HG02840 (cell line): ENCODE data around the gene CDK11B.
"Not testable (repeated sequence)": the region's sequence is repeated elsewhere in the genome, so short reads cannot be mapped to it uniquely, and the experiment has no call there.

Experiments used
- ATAC-seq: cut with Tn5 transposase; IDR thresholded peaks from one replicate; pipeline ENCODE4 v1.9.1; 2021; ENCODE audit warnings: mild to moderate bottlenecking, moderate library complexity, moderate number of reproducible peaks; ENCODE audit not compliant: unreplicated experiment, low FRiP score

Gene CDK11B

DNA sequence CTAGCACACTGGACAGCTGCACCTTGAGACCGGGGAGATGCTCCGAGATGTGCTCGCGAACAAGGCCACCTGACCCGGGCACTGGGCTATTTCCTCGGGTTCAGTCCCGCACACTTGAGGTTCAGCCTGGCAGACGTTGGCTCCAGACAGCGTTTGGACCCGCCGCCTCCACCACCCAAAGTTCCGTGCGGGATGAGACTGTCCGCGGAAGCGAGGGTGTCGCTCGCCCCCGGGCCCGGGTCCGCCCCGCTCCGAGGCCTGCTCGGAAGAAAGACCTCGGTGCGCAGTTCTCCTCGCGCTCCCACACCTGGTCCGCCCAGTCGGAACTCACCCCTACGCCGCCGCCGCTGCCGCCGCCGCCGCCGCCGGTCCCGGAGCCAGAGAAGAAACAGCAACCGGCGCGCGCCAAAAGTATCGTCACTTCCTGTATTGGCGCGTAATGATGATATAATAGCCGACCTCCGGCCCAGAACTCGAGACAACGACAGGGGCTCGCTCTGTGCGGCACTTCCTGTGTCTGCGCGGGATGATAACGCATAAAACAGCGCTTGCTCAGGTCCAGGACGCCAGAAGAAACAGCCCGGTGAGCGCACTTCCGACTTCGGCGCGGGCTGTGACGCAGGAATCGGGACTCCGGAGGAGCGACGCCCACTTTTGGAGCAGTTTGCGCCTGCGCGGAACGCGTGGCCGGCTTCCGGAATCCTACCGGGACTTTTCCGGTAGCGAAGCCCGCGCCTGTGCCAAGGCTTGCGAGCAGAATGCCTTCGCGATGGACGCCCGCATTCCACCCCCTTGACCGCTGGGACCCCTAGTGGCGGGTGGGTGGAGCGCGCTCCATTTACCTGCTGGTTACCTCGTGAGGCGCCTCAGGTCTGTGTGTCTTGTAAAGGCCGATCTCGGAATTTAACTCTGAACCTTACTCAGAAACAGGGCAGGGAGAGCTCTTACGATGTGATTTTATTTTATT lies at the start of gene CDK11B:
Gene CDK11B (minus strand): TSS at position 422 of the 967 bp plus-strand sequence. CDS start 1,519 bp downstream, outside the sequence.
- ATAC-seq = peak; percentile 84

DNA sequence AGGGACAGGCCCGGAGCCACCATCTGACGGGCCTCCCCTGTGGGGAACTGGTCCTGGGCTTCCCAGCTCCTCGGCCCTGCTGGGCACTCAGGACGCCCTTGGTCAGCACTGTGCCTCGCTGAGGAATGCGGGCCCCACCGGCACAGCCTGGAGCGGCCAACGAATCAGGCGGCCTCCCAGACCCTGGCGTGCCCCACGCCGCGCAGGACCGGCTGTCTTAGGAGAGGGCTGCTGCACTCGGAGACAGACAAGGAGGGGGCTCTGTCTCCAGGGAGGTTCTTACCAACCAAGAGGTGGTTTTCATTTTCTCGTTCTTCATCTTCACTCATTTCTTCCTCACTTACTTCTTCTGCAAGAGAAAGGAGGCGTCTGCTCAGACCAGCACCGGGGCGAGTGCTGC lies 49.1 kb upstream of the CDK11B start:
- not testable (repeated sequence) for ATAC-seq

GRCh38 chr1:1707241-1707640 lies 48.4 kb upstream of the CDK11B start:
- not testable (repeated sequence) for ATAC-seq

DNA sequence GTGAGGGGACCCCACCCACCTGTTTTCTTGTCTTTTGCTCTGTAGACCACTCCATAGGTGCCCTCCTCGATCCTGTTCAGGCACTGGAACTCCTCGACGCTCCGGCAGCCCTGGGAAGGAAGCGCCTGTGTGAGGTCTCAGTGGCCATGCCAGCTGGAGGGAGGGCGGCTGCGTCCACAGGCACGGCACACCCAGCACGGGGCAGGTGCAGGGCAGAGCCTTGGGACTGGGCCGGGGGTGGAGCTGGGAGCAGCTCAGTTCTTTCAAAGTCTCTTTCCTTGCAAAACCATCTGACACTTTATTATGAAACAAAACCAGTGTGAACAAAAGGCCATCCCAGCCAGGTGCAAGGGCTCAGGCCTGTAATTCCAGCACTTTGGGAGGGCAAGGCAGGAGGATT lies 46.8 kb upstream of the CDK11B start:
- not testable (repeated sequence) for ATAC-seq

DNA sequence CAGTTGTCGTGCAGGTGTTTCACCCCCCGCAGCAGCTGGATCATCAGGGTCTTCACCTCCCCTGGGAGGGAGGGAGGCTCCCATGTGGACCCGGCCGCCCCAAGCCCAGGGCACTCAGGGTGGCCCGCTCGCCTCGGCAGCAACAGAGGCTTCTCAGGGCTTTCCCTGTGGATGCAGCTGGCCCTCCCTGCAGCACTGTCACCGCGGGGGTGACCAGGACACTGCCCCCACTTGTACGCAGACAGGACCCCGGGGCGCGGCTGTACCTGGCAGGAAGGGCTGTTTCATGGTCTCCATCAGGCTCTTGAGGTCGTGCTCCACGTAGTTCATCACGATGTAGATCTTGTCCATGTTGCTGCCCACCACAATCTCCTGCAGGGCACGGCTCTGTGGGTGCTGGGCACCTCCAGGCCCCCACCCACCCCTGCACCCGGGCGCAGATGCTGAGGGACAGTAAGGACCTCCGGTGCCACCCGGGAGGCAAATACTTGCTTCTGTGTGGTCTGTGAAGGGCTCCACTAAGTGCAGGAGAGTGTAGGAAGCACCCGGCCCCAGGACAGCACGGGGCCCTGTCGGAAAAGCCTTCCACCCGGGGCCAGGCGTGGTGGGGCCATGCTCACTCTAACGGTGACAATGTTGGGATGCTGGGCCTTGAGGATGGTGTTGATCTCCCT lies 45.6 kb upstream of the CDK11B start:
- ATAC-seq = not testable (repeated sequence)

- ATAC-seq = no peak
Measured at GRCh38 chr1:1703796-1704195, 45.0 kb upstream of the CDK11B start.

GRCh38 chr1:1702506-1702905 lies 43.7 kb upstream of the CDK11B start:
- ATAC-seq = not testable (repeated sequence)

DNA sequence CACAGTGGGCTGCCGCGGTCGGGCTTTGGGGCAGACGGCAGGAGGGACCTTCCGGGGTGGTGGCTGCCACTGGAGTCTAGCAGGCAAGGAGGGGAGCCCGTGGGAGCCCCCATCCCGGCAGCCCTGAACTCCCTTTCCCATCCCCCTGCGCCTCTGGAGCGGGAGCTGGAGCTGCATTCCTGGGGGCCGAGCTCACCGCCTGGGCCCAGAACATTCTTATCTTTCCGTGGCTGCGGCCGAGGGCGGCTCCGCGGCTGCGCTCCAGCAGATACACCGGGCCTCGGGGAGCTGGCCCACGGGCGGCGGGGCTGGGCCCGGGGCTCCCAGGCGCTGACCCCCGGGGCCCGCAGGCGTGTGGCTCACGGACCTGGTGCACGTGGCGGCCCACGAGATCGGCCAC lies 41.8 kb upstream of the CDK11B start:
- ATAC-seq = not testable (repeated sequence)

GRCh38 chr1:1700067-1700466 lies 41.3 kb upstream of the CDK11B start:
- ATAC-seq = not testable (repeated sequence)

DNA sequence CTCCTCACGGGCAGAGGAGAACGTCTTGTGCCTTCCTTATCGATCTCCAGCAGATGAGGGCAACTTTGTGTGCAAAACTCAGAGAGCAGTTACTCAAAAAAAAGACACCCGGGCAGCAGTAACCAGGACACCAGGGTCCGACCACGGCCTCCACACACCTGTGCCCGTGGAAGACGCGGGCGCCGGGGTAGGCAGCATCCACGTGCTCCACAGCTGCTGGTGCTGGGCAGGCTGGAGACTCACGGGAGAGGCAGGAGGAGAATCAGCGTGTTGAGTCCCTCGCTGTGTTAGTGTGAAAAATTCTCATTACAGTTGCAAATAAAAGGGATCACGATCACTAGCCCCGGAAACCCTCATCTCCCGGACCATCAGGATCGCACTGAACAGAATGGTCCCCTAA lies 40.3 kb upstream of the CDK11B start:
- ATAC-seq = not testable (repeated sequence)

DNA sequence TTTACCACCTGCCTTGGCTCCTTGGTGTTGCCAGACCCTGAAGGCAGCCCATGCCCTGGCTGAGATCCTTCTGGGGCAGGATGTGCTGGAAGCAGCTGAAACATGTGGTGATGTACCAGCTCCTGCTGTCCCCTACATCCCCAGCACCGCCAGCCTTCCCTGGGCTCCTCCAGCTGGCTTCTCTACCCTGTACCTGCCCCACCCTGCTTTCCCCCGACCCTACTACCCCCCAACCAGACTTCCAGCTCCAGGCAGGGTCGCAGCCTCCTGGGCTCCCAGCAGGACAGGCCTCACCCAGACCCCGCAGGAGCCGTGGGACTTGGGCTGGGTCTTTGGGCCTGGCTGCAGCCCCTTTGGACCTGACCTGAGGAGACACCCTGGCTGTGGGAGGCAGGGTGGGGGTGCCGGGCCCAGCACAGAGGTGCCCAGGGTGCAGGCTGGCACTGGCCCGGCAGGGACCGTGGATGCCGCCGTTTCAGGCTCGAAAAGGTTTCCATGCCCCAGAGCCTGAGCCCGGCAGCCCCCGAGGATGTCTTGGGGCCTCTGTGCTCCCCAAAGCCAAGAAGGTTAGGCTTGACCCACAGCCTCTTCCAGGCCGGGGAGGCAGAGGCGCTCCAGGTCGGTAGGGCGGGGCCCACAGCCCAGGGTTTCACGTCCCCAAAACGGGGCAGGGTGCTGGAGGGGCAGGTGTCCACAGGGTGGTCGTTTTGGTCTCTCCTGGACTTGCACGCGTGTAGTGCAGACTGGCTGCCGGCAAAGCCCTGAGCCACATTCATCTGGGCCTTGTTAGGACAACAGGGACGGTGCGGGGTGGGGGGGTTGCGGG lies 38.8 kb upstream of the CDK11B start:
- not testable (repeated sequence) for ATAC-seq

DNA sequence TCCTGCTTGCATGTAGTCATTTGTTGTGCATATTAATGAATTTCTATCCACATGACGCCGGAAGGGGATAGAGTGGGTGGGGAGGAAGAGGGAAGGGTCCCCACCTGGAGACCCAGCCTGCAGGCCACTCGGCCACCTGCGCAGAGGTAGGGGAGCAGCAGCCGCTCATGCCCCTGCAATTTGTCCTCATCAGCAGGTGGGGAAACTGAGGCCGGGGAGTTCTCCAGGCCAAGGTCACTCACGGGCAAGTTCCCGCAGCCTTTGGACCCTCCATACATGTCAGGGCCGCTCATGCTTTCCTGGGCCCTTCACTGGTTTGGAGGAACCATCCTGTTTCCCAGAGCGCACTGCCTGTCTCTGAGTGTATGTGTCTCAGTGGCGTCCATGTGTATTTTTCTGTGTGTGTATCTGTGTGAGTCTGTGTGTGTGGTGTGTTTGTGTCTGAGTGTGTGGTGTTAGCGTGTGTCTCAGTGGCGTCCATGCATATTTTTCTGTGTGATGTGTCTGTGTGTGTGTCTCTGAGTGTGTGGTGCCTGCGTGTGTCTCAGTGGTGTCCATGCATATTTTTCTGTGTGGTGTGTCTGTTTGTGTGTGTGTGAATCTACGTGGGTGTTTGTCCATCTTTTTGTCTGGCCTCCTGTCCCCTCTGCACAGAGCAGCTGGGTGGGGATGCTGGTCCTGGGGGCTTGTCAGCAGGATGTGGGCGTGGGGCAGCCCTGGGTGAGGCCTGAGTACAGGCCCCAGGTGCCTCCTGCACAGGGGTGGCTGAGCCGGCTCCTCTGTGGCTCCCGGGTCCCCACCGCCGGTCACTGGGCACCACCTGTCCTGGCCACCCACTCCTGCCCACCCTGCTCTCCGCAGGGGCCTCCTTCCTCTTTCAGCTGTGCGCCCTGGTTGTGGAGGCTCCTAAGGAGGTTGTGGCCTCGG lies 37.9 kb upstream of the CDK11B start:
- ATAC-seq = not testable (repeated sequence)

DNA sequence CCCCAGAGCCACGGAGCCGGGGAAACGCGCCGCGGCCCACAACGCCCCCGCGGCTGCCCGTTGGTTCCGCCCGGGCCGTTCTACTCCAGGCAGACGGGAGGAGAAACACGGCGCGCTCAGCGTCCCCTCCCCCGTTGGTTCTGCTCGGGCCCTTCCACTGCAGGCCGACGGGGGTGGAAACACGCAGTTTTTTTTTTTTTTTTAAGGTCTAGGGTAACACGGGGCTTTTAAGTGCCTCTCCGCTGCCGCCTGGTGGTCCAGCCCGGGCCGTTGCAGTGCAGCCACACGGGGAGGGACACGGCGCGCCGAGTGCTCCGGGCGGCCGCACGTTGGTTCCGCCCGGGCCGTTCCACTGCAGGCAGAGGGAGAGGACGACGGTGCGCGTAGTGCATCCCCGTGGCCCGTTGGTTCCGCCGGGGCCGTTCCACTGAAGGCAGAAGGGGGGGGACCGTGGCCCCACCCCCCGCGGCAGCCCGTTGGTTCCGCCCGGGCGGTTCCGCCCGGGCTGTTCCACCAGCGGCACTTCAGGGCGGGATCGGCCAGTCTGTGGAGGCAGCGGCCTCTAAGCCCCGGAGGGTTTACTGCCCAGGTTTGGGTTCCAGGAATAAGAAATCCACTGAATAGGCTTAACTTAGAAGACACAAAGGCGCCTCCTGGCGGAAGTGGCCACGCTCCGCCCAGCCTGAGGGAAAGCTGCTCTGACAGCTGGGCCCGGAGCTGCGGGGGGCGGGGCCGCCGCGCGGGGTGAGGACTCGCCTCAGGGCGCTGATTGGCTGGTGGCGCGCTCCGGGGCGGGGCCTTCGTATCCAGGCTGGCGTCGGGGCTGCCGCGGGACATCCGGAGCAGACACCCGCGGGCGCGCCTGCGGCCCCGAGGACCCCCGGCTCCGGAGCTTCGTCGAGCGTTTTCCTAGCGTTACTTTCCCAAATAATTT lies 34.2 kb upstream of the CDK11B start, which contains the start of gene SLC35E2B:
Gene SLC35E2B (minus strand): TSS at position 82 of the 934 bp plus-strand sequence. CDS start 16,096 bp downstream, outside the sequence.
- ATAC-seq = peak; percentile 79

GRCh38 chr1:1692324-1692713 lies 33.5 kb upstream of the CDK11B start:
- peak; percentile 25 for ATAC-seq

- not testable (repeated sequence) for ATAC-seq
Measured at GRCh38 chr1:1691443-1691842, 32.6 kb upstream of the CDK11B start.

DNA sequence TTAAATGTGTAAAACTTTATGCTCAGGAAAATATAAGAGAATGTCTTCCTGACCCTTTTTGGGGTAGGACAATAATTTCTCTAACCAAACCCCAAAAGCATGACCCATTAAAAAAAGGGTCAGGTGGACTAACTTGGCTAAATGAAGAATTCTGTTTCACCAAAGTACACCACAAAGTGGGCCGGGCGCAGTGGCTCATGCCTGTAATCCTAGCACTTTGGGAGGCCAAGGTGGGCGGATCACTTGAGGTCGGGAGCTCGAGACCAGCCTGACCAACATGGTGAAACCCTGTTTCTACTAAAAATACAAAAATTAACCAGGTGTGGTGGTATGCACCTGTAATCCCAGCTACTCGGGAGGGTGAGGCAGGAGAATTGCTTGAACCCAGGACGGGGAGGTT lies 30.7 kb upstream of the CDK11B start:
- not testable (repeated sequence) for ATAC-seq

GRCh38 chr1:1687846-1688245 lies 29.0 kb upstream of the CDK11B start:
- no peak for ATAC-seq

- no peak for ATAC-seq
Measured at GRCh38 chr1:1684031-1684681, 25.4 kb upstream of the CDK11B start.
